Vagina (tissue), 2 donors: Measurements from ENCODE around the gene GPC5. TPM values are rescaled to one million over a fixed set of nuclear protein-coding genes. Genes with fewer than 3 reads are reported as not detected.

Experiments used
- DNase-seq, 2 donors: peaks; one replicate each; pipeline ENCODE4 v3.0.0-alpha.2; 2017; ENCODE audit errors: extremely low spot score in 2 of 2
- H3K27ac ChIP-seq: fragments of 200-600 bp; sonication (generic); one replicate; pipeline ENCODE4 v1.5.1; 2019
- H3K27me3 ChIP-seq: fragments of 200-600 bp; sonication (generic); one replicate; pipeline ENCODE4 v1.5.1; 2019
- H3K36me3 ChIP-seq, 2 donors: fragments of 200-600 bp; sonication (generic); one replicate each; pipeline ENCODE4 v1.5.1; 2017 to 2019
- H3K4me1 ChIP-seq: fragments of 200-600 bp; sonication (generic); one replicate; pipeline ENCODE4 v1.5.1; 2019
- H3K4me3 ChIP-seq, 2 donors: fragments of 200-600 bp; sonication (generic); 1 replicate in 1 of 2; 2 replicates in 1 of 2; pipeline ENCODE4 v1.5.1; 2016 to 2019
- H3K9me3 ChIP-seq: fragments of 200-600 bp; sonication (generic); one replicate; pipeline ENCODE4 v1.5.1; 2019
- POLR2A ChIP-seq, 2 donors: fragments of 450-650 bp; IDR thresholded peaks; one replicate each; pipeline ENCODE4 v1.6.1; 2017; ENCODE audit warnings: antibody characterized with exemption in 2 of 2, mild to moderate bottlenecking in 2 of 2, moderate library complexity in 2 of 2
- POLR2AphosphoS5 ChIP-seq, 2 donors: sonication (generic); formaldehyde crosslinking; IDR thresholded peaks; one replicate each; pipeline ENCODE4 v1.9.0; 2017; ENCODE audit warnings: antibody characterized with exemption in 2 of 2, mild to moderate bottlenecking in 2 of 2, low read depth in 1 of 2; ENCODE audit not compliant: insufficient read depth in 1 of 2
- intact Hi-C: fragments of 100-400 bp; cut with DNase I; formaldehyde crosslinking; loops from one replicate; pipeline ENCODE4 v1.15.1; 2023
- total RNA-seq: library from RNA; depleted of rRNA; stranded (reverse); fragments of >200 nt; gene quantifications from one replicate; pipeline ENCODE4 v1.2.3, GENCODE V29; 2016
- TF ChIP-seq, protein P1 (sequence below), 3 experiments: fragments of 450-650 bp in 2 of 3; fragments of 200-600 bp in 1 of 3; sonication (generic) in 1 of 3; IDR thresholded peaks; one replicate each; pipeline ENCODE4 v1.5.1; 2017 to 2019; ENCODE audit warnings: antibody characterized with exemption in 3 of 3, mild to moderate bottlenecking in 2 of 3, moderate library complexity in 2 of 3

GPC5 gene
- total RNA-seq, 1 donor from 2014 or later = 1.7 TPM

DNA sequence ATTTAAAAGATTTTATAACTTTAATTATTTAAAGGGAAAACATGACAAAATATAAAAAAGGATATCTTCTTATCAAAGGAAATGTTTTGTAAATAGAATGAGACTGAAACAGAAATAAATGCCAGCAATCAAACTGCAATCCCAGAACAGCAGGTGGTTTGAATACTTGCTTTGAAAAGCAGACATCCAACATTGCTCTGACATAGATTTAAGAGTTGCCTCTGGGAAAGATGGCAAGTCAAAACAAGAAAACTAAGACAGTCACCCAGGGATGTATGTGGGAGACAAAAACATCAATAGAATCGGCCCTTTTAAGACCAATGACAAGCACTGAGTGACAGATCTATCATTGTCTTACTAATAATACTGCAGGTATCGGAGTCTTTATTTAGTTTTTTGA lies 1038.5 kb downstream of the GPC5 start:
- Histone ChIP-seq H3K36me3 (no peaks in the 10 kb centered on the region), H3K4me3 (no peak overlapping the region), H3K4me1 (no peaks in the 10 kb centered on the region), H3K27ac (no peak overlapping the region), H3K9me3 (no peaks in the 10 kb centered on the region), H3K27me3 (no peaks in the 10 kb centered on the region)
- no peak for DNase-seq
- intact Hi-C loops = no loop called here
- no peak for TF ChIP-seq POLR2AphosphoS5 (IDR thresholded peaks at IDR 0.05; ENCODE audit: insufficient read depth in 1 of 2, low read depth in 1 of 2)
- TF ChIP-seq, protein P1, sequence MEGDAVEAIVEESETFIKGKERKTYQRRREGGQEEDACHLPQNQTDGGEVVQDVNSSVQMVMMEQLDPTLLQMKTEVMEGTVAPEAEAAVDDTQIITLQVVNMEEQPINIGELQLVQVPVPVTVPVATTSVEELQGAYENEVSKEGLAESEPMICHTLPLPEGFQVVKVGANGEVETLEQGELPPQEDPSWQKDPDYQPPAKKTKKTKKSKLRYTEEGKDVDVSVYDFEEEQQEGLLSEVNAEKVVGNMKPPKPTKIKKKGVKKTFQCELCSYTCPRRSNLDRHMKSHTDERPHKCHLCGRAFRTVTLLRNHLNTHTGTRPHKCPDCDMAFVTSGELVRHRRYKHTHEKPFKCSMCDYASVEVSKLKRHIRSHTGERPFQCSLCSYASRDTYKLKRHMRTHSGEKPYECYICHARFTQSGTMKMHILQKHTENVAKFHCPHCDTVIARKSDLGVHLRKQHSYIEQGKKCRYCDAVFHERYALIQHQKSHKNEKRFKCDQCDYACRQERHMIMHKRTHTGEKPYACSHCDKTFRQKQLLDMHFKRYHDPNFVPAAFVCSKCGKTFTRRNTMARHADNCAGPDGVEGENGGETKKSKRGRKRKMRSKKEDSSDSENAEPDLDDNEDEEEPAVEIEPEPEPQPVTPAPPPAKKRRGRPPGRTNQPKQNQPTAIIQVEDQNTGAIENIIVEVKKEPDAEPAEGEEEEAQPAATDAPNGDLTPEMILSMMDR (IDR thresholded peaks at IDR 0.05) = no peak
- TF ChIP-seq POLR2A (IDR thresholded peaks at IDR 0.05) = no peak

DNA sequence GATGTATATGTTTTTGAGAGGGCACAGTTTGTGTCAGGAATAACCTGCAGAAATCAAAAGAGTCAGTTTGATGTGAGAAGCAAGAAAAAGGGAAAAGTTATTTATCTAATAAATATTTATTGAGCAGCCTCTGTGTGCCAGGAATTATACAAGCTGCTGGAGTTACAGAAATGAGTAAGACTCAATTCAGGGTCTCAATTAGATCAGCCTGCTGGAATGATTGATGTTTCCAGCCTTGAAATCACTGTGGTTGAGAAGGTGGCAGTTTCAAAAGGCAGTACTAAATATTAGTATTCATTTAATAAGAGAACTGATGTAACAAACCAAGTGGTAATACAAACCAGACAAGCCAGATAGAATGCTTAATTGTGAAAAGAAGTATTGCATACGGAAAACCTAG lies 1045.8 kb downstream of the GPC5 start:
- Histone ChIP-seq H3K27me3 (no peaks in the 10 kb centered on the region), H3K4me3 (no peak overlapping the region), H3K36me3 (no peaks in the 10 kb centered on the region), H3K9me3 (no peaks in the 10 kb centered on the region), H3K4me1 (no peaks in the 10 kb centered on the region), H3K27ac (no peak overlapping the region)
- intact Hi-C loops = no loop called here
- DNase-seq = no peak
- TF ChIP-seq POLR2A (IDR thresholded peaks at IDR 0.05) = no peak
- TF ChIP-seq, protein P1 (IDR thresholded peaks at IDR 0.05) = no peak
- no peak for TF ChIP-seq POLR2AphosphoS5 (IDR thresholded peaks at IDR 0.05; ENCODE audit: insufficient read depth in 1 of 2, low read depth in 1 of 2)

DNA sequence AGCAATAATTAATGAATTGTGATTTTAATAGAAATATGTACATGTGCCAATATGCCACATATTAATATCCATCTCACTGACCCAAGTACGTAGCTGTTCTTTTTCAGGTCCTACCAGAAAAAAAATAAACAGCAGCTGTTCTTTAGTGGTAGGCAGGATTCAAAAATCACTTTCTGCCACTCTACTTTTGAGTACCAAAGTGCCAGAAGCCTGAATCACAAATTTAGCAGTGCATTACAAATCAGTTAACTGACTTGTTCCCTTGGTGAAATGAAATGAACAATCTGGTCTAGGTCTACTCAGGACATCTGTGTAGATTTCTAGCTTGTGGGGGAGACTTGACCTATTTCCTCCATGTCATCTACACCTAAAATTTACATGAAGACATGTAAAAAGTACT lies 1052.6 kb downstream of the GPC5 start:
- Histone ChIP-seq H3K4me3 (no peak overlapping the region), H3K27ac (no peak overlapping the region), H3K4me1 (no peaks in the 10 kb centered on the region), H3K9me3 (no peaks in the 10 kb centered on the region), H3K27me3 (no peaks in the 10 kb centered on the region), H3K36me3 (no peaks in the 10 kb centered on the region)
- DNase-seq = no peak
- TF ChIP-seq POLR2A (IDR thresholded peaks at IDR 0.05) (no peak), POLR2AphosphoS5 (IDR thresholded peaks at IDR 0.05; ENCODE audit: insufficient read depth in 1 of 2, low read depth in 1 of 2) (no peak)
- TF ChIP-seq, protein P1 (IDR thresholded peaks at IDR 0.05) = no peak
- intact Hi-C loops = no loop called here

DNA sequence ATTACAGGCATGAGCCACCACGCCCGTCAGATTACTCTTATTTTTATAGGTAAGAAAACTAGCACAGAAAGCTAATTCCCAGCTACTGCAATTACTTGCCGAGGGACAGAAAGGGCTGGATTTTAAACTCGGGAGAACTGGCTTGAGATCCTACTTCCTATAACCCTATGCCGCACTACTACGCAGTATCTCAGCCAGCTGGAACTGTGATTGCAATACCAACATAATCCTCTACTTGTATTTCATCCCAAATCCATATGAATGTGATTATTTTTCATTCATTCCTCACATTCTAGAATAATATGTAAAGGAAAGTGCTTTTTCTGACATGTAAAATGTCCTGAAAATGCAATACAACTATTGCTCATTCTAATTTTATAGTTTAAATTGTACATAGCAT lies 1054.4 kb downstream of the GPC5 start:
- no peak for TF ChIP-seq POLR2AphosphoS5 (IDR thresholded peaks at IDR 0.05; ENCODE audit: insufficient read depth in 1 of 2, low read depth in 1 of 2)
- no peak for TF ChIP-seq POLR2A (IDR thresholded peaks at IDR 0.05)
- TF ChIP-seq, protein P1 (IDR thresholded peaks at IDR 0.05) = no peak
- H3K36me3 ChIP-seq = no peaks in the 10 kb centered on the region
- no peak for DNase-seq
- H3K4me1 ChIP-seq = no peaks in the 10 kb centered on the region
- H3K4me3 ChIP-seq = no peak overlapping the region
- intact Hi-C loops = no loop called here
- no peaks in the 10 kb centered on the region for H3K9me3 ChIP-seq
- H3K27me3 ChIP-seq = no peaks in the 10 kb centered on the region
- H3K27ac ChIP-seq = no peak overlapping the region

DNA sequence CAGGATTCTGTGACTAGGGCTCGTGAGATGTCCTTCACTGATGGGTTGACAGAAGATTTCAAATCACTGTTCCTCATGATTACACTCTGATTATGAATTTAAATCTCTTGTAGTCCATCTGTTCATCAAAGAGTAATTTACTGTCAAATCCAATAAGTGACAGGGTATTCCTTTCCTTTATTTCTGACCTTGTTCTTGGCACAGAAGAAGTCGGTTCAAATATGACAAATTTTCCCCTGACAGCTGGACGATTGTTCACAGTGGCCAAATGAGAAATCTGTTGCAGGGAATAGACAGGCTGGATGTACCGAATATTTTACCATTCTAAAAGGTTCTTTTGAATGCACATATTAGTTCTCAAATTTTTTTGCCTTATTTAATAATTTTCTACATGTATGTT lies 1060.9 kb downstream of the GPC5 start:
- Histone ChIP-seq H3K27me3 (no peaks in the 10 kb centered on the region), H3K4me3 (no peak overlapping the region), H3K36me3 (no peaks in the 10 kb centered on the region), H3K9me3 (no peaks in the 10 kb centered on the region), H3K4me1 (no peaks in the 10 kb centered on the region), H3K27ac (no peak overlapping the region)
- intact Hi-C loops = no loop called here
- no peak for TF ChIP-seq POLR2AphosphoS5 (IDR thresholded peaks at IDR 0.05; ENCODE audit: insufficient read depth in 1 of 2, low read depth in 1 of 2)
- TF ChIP-seq POLR2A (IDR thresholded peaks at IDR 0.05) = no peak
- TF ChIP-seq, protein P1 (IDR thresholded peaks at IDR 0.05) = no peak
- DNase-seq = no peak
